Measurements from ENCODE around the gene LARP4B. TPM values are rescaled to one million over a fixed set of nuclear protein-coding genes. Genes with fewer than 3 reads are reported as not detected.

The LARP4B gene
- total and polyA plus RNA-seq, 8 donors = 11.8 to 269 (median 54.3) TPM

DNA sequence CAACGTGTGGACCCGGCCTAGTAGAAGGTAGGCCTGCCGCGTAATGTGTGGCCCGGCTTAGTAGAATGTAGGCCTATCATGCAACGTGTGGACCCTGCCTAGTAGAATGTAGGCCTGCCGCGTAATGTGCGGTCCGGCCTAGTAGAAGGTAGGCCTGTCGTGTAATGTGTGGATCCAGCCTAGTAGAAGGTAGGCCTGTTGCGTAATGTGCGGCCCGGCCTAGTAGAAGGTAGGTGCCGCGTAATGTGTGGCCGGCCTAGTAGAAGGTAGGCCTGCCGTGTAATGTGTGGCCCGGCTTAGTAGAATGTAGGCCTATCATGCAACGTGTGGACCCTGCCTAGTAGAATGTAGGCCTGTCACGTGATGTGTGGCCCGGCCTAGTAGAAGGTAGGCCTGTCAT, 44.8 kb upstream of the LARP4B start:
- TF ChIP-seq, protein P1, sequence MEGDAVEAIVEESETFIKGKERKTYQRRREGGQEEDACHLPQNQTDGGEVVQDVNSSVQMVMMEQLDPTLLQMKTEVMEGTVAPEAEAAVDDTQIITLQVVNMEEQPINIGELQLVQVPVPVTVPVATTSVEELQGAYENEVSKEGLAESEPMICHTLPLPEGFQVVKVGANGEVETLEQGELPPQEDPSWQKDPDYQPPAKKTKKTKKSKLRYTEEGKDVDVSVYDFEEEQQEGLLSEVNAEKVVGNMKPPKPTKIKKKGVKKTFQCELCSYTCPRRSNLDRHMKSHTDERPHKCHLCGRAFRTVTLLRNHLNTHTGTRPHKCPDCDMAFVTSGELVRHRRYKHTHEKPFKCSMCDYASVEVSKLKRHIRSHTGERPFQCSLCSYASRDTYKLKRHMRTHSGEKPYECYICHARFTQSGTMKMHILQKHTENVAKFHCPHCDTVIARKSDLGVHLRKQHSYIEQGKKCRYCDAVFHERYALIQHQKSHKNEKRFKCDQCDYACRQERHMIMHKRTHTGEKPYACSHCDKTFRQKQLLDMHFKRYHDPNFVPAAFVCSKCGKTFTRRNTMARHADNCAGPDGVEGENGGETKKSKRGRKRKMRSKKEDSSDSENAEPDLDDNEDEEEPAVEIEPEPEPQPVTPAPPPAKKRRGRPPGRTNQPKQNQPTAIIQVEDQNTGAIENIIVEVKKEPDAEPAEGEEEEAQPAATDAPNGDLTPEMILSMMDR (IDR thresholded peaks at IDR 0.05) = no peak
- TF ChIP-seq POLR2A (IDR thresholded peaks at IDR 0.05) (no peak), EP300 (IDR thresholded peaks at IDR 0.05) (no peak), POLR2AphosphoS5 (IDR thresholded peaks at IDR 0.05) (no peak)
- H3K27ac ChIP-seq = no peak overlapping the region
- H3K9me3 ChIP-seq = peaks cover 7 to 32% (median 15%) of the 10 kb centered on the region in 4 donors
- H3K36me3 ChIP-seq = no peaks in the 10 kb centered on the region
- no peak overlapping the region for H3K4me3 ChIP-seq
- H3K4me1 ChIP-seq = peaks cover 11 to 38% (median 37%) of the 10 kb centered on the region in 4 donors
- no peaks in the 10 kb centered on the region for H3K27me3 ChIP-seq
- intact Hi-C loops (cut with DNase I; ENCODE audit: low total_unique reads) = no loop called here
- DNase-seq = no peak
- WGBS, 5 donors = 92 to 96% (median 94%) methylated on average over 21 to 22 of the region's 22 CpGs

- TF ChIP-seq POLR2A (IDR thresholded peaks at IDR 0.05) (no peak), EP300 (IDR thresholded peaks at IDR 0.05) (no peak), POLR2AphosphoS5 (IDR thresholded peaks at IDR 0.05) (no peak)
- TF ChIP-seq, protein P1 (IDR thresholded peaks at IDR 0.05) = no peak
- Histone ChIP-seq H3K36me3 (no peaks in the 10 kb centered on the region), H3K4me1 (peaks cover 18 to 54% (median 53%) of the 10 kb centered on the region in 4 donors), H3K9me3 (peaks cover 0 to 19% (median 11%) of the 10 kb centered on the region in 4 donors), H3K4me3 (no peak overlapping the region), H3K27ac (peak overlapping the region; percentile 83 to 87 (median 85)), H3K27me3 (no peaks in the 10 kb centered on the region)
- intact Hi-C loops (cut with DNase I; ENCODE audit: low total_unique reads) = no loop called here
- DNase-seq = no peak
- WGBS, 5 donors = 54 to 67% (median 62%) methylated on average over 5 of the region's 5 CpGs
Measured at GRCh38 chr10:974785-975074, 43.2 kb upstream of the LARP4B start.

DNA sequence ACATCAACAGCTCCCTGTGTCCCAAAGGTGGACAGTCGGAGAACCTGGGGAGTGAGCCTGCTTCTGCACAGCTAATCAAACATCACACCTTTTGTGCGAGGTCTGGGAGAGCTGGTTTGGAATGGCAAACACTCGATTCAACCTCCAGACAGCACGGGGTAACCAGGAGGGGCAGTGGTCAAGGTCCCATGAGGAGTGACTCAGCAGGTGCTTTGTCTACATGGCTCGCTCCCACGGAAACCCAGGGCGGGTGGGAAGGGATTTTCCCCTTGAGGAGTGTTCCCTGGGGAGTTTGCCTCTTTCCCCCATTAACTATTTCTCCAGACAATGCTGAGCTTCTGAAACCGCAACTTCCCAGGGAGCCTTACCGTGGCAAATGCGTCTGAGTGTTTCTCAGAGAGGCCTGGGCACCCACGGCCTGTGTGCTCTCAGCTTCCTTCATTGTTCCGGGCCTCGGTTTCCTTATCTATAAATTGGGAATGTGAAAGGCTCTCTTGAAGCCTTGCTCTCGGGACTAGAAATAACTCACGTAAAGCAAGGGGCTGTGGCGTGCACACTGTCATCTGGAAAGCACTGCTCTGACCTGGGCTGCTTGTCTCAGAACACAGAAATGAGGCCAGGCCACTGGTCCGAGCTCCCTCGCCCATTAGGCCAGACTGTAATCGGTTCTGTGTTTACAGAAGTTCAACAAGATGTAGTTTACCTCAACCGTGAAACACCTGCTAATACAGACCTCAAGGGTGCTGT, 42.7 kb upstream of the LARP4B start:
- TF ChIP-seq POLR2AphosphoS5 (IDR thresholded peaks at IDR 0.05) (peak in 2 of 3 donors; percentile 67 to 73), EP300 (IDR thresholded peaks at IDR 0.05) (no peak)
- Histone ChIP-seq H3K36me3 (no peaks in the 10 kb centered on the region), H3K27ac (peak overlapping the region; percentile 83 to 87 (median 85)), H3K9me3 (peaks cover 0 to 14% (median 7%) of the 10 kb centered on the region in 4 donors), H3K4me3 (no peak overlapping the region), H3K27me3 (no peaks in the 10 kb centered on the region), H3K4me1 (peaks cover 18 to 58% (median 53%) of the 10 kb centered on the region in 4 donors)
- WGBS, 5 donors = 25 to 49% (median 43%) methylated on average over 20 of the region's 20 CpGs
- intact Hi-C loops (cut with DNase I; ENCODE audit: low total_unique reads) = no loop called here
- peak; percentile 86 to 90 for DNase-seq

DNA sequence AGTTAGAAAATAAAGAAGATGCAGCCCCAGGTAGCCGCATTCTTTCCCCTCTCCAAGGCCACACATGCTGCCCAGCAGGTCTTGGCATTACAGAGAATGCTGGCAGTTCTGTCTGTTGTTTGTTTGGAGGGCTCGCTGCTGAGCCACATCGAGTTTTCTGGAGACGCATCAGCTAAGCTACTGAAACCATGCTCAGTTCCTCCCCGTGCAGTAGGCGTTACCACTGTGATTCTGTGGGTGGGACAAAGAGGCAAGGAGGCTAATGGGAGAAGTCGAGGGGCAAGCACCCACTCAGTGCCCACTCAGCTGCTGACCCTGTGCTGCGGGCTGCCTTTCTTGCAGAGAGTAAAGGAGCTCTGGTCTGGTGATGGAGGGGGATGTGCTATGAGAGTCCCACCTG, 41.3 kb upstream of the LARP4B start:
- H3K4me3 ChIP-seq = no peak overlapping the region
- peaks cover 18 to 58% (median 53%) of the 10 kb centered on the region in 4 donors for H3K4me1 ChIP-seq
- intact Hi-C loops (cut with DNase I; ENCODE audit: low total_unique reads) = no loop called here
- no peaks in the 10 kb centered on the region for H3K9me3 ChIP-seq
- H3K36me3 ChIP-seq = no peaks in the 10 kb centered on the region
- DNase-seq = no peak
- no peaks in the 10 kb centered on the region for H3K27me3 ChIP-seq
- 78 to 91% (median 89%) methylated on average over 8 of the region's 8 CpGs for WGBS, 5 donors
- peak overlapping the region; percentile 3 to 87 (median 84) for H3K27ac ChIP-seq
- TF ChIP-seq EP300 (IDR thresholded peaks at IDR 0.05) = no peak
- TF ChIP-seq POLR2A (IDR thresholded peaks at IDR 0.05) = no peak
- TF ChIP-seq, protein P1 (IDR thresholded peaks at IDR 0.05) = no peak
- TF ChIP-seq POLR2AphosphoS5 (IDR thresholded peaks at IDR 0.05) = no peak

DNA sequence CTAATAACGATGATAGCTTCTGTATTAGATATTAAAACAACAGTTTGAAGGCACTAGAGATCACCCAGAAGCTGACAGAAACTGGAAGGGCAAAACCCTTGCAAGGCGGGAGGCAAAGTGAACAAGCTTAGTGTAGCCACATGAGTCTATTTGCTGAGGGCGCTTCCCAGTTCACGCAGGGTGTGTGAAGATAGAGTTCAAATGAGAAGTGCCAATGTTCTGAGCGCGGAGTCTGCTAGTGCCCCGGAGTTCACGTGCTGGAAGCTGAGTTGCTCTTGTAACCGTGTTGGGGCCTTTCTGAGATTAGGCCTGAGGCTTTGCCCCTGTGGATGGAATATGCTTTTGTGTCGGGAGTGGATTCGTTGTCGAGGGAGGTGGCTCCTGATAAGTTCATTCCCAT, 40.1 kb upstream of the LARP4B start:
- no peak for TF ChIP-seq EP300 (IDR thresholded peaks at IDR 0.05)
- TF ChIP-seq, protein P1 (IDR thresholded peaks at IDR 0.05) = no peak
- peak in 2 of 3 donors; percentile 62 to 73 for TF ChIP-seq POLR2AphosphoS5 (IDR thresholded peaks at IDR 0.05)
- no peak for TF ChIP-seq POLR2A (IDR thresholded peaks at IDR 0.05)
- Histone ChIP-seq H3K9me3 (no peaks in the 10 kb centered on the region), H3K4me3 (no peak overlapping the region), H3K4me1 (peaks cover 18 to 58% (median 53%) of the 10 kb centered on the region in 4 donors), H3K27ac (peak overlapping the region; percentile 83 to 87 (median 84)), H3K27me3 (no peaks in the 10 kb centered on the region), H3K36me3 (no peaks in the 10 kb centered on the region)
- intact Hi-C loops (cut with DNase I; ENCODE audit: low total_unique reads) = no loop called here
- DNase-seq = peak; percentile 74 to 88
- WGBS, 5 donors = 29 to 47% (median 36%) methylated on average over 12 of the region's 12 CpGs

Measured in stomach (tissue), 9 donors.